HepG2 (cell line): ENCODE results near the gene CCL22. TPM values are rescaled to one million over a fixed set of nuclear protein-coding genes. Genes with fewer than 3 reads are reported as not detected.

Experiments
- ATAC-seq: fragments of 200-7000 bp; cut with Tn5 transposase; 3 replicates; pipeline ENCODE4 v1.9.1; 2020; ENCODE audit warnings: mild to moderate bottlenecking, moderate library complexity
- BruUV-seq: library from RNA; stranded (reverse); fragments of 400-500 nt; replicated peaks from 2 replicates; lab custom pipeline; 2021; lab: Mats Ljungman, UMichigan
- CTCF ChIA-PET: fragments of 300-600 bp; formaldehyde crosslinking; extraction: SDS; loops from one replicate; lab custom pipeline; 2021; ENCODE audit warnings: low total read pairs, inconsistent platforms, low intra/inter-chr PET ratio; lab: Yijun Ruan, JAX
- POLR2A ChIA-PET: fragments of 350-600 bp; sonication (Branson Sonifier 250); formaldehyde crosslinking; loops from one replicate; lab custom pipeline; 2020; ENCODE audit warnings: antibody characterized with exemption, inconsistent platforms; lab: Yijun Ruan, JAX
- DNase-seq: peaks from one replicate; pipeline ENCODE4 v3.0.0-alpha.2; 2015; ENCODE audit warnings: low spot score
- FAIRE-seq: peaks from 3 replicates; lab custom pipeline; 2011; peaks lifted over from hg19 to GRCh38; lab: Jason Lieb, UNC
- H2AFZ ChIP-seq: one replicate; pipeline ENCODE4 v1.6.1; 2011; ENCODE audit warnings: low read length, inconsistent platforms
- H3K27ac ChIP-seq: fragments of 300-600 bp; 3 replicates; pipeline ENCODE4 v1.8.0; 2011; ENCODE audit warnings: mixed run types, mild to moderate bottlenecking, mixed read lengths, low read length, inconsistent platforms; ENCODE audit not compliant: insufficient read depth; ENCODE audit errors: extremely low read length
- H3K27me3 ChIP-seq, 2 experiments: fragments of 200-600 bp in 1 of 2; 2 replicates in 1 of 2; 3 replicates in 1 of 2; pipeline versions ENCODE4 v1.6.0 to v1.8.0; 2011; ENCODE audit warnings: low read length in 2 of 2, mild to moderate bottlenecking in 2 of 2, moderate library complexity in 2 of 2, inconsistent platforms in 1 of 2; ENCODE audit not compliant: insufficient read depth in 2 of 2, control insufficient read depth in 1 of 2
- H3K36me3 ChIP-seq, 2 experiments: fragments of 200-600 bp in 1 of 2; replicated peaks in 1 of 2; 2 replicates in 1 of 2; 3 replicates in 1 of 2; pipeline versions ENCODE4 v1.5.1 to v1.8.0; 2011; ENCODE audit warnings: low read length in 2 of 2, inconsistent platforms in 1 of 2; ENCODE audit not compliant: insufficient read depth in 2 of 2, control insufficient read depth in 1 of 2
- H3K4me1 ChIP-seq: 2 replicates; pipeline ENCODE4 v1.5.1; 2012; ENCODE audit warnings: low read length, inconsistent platforms; ENCODE audit not compliant: insufficient read depth
- H3K4me2 ChIP-seq: 2 replicates; pipeline ENCODE4 v1.6.0; 2011; ENCODE audit warnings: low read depth, low read length, inconsistent platforms
- H3K4me3 ChIP-seq, 3 experiments: fragments of 200-600 bp in 1 of 3; sonication (generic), shearing (Covaris generic) in 1 of 3; replicated peaks in 1 of 3; 2 replicates each; pipeline ENCODE4 v1.5.1; 2011 to 2016; ENCODE audit warnings: low read length in 3 of 3, inconsistent platforms in 2 of 3, low read depth in 2 of 3, mild to moderate bottlenecking in 2 of 3, control low read depth in 1 of 3, mixed read lengths in 1 of 3; ENCODE audit not compliant: insufficient read depth in 1 of 3
- H3K79me2 ChIP-seq: one replicate; pipeline ENCODE4 v1.6.1; 2011; ENCODE audit warnings: low read length, inconsistent platforms; ENCODE audit not compliant: insufficient read depth
- H3K9ac ChIP-seq: 2 replicates; pipeline ENCODE4 v1.6.0; 2011; ENCODE audit warnings: mild to moderate bottlenecking, low read depth, low read length, inconsistent platforms; ENCODE audit not compliant: insufficient read depth
- H3K9me3 ChIP-seq: 2 replicates; pipeline ENCODE4 v1.5.1; 2012; ENCODE audit warnings: mild to moderate bottlenecking, low read length
- H4K20me1 ChIP-seq: 2 replicates; pipeline ENCODE4 v1.6.0; 2011; ENCODE audit warnings: inconsistent platforms, mild to moderate bottlenecking, low read length, moderate library complexity; ENCODE audit not compliant: insufficient read depth
- ARID2 ChIP-seq: sonication (generic); formaldehyde crosslinking; IDR thresholded peaks from 2 replicates; pipeline ENCODE4 v1.8.1; 2022; ENCODE audit warnings: mild to moderate bottlenecking, missing genetic modification reagents, borderline replicate concordance
- CBFB ChIP-seq: sonication (generic); formaldehyde crosslinking; IDR thresholded peaks from 2 replicates; pipeline ENCODE4 v1.4.0; 2020; ENCODE audit warnings: missing genetic modification reagents
- DZIP1 ChIP-seq: sonication (generic); formaldehyde crosslinking; IDR thresholded peaks from 2 replicates; pipeline ENCODE4 v1.5.0; 2020; ENCODE audit warnings: mild to moderate bottlenecking, missing genetic modification reagents
- ELF3 ChIP-seq: IDR thresholded peaks from 2 replicates; pipeline ENCODE4 v1.6.1; 2016; ENCODE audit warnings: missing genetic modification reagents, missing compliant biosample characterization
- EZH2 ChIP-seq: conservative IDR thresholded peaks from 2 replicates; pipeline ENCODE4 v1.6.1; 2012; ENCODE audit warnings: mild to moderate bottlenecking, low read depth, low read length, moderate library complexity
- GLI4 ChIP-seq: sonication (generic); formaldehyde crosslinking; IDR thresholded peaks from 2 replicates; pipeline ENCODE4 v1.5.1; 2020; ENCODE audit warnings: missing genetic modification reagents, mild to moderate bottlenecking, moderate library complexity, borderline replicate concordance
- KDM3A ChIP-seq: IDR thresholded peaks from 2 replicates; pipeline ENCODE4 v1.6.1; 2018; ENCODE audit warnings: low read depth, missing compliant biosample characterization
- RARG ChIP-seq: sonication (generic); formaldehyde crosslinking; IDR thresholded peaks from 2 replicates; pipeline ENCODE4 v1.4.0; 2020; ENCODE audit warnings: low read depth, mild to moderate bottlenecking, missing genetic modification reagents
- SAP130 ChIP-seq: IDR thresholded peaks from 2 replicates; pipeline ENCODE4 v1.6.1; 2016; ENCODE audit warnings: low read depth
- STAT5B ChIP-seq: sonication (generic); formaldehyde crosslinking; IDR thresholded peaks from 2 replicates; pipeline ENCODE4 v1.4.0; 2020; ENCODE audit warnings: missing genetic modification reagents
- THAP11 ChIP-seq: IDR thresholded peaks from 2 replicates; pipeline ENCODE4 v1.6.1; 2016; ENCODE audit warnings: missing biosample characterization, missing genetic modification reagents
- ZNF33A ChIP-seq: sonication (generic); formaldehyde crosslinking; IDR thresholded peaks from 2 replicates; pipeline ENCODE4 v1.5.1; 2020; ENCODE audit warnings: missing genetic modification reagents, mild to moderate bottlenecking, moderate library complexity, borderline replicate concordance
- ZNF362 ChIP-seq: sonication (generic); formaldehyde crosslinking; IDR thresholded peaks from 2 replicates; pipeline ENCODE4 v1.4.0; 2020; ENCODE audit warnings: missing genetic modification reagents, mild to moderate bottlenecking, borderline replicate concordance
- ZNF503 ChIP-seq: sonication (generic); formaldehyde crosslinking; IDR thresholded peaks from 2 replicates; pipeline ENCODE4 v1.4.0; 2020; ENCODE audit warnings: missing genetic modification reagents
- ZNF580 ChIP-seq: IDR thresholded peaks from 2 replicates; pipeline ENCODE4 v1.6.1; 2016; ENCODE audit warnings: low read depth, borderline replicate concordance
- WGBS: methylation state at CpG from one replicate; pipeline ENCODE4 v1.1.6; 2017; ENCODE audit warnings: low lambda C conversion rate; 5-methylcytosine and 5-hydroxymethylcytosine counted together
- in situ Hi-C: cut with HindIII; loops from 2 replicates; pipeline ENCODE4 v1.10.0; 2017; ENCODE audit warnings: low pct_unique_long_range_greater_than_20kb; ENCODE audit not compliant: extremely low pct_ligation_motif_present
- intact Hi-C: fragments of 100-400 bp; cut with micrococcal nuclease; formaldehyde crosslinking; loops from one replicate; pipeline ENCODE4 v1.10.0; 2022; ENCODE audit not compliant: unreplicated experiment
- polyA plus RNA-seq, 8 experiments: library from polyadenylated mRNA; depleted of rRNA in 3 of 8; stranded (reverse) in 7 of 8; unstranded in 1 of 8; fragments of >200 nt; fragmentation: Illumina TruSeq in 4 of 8; extraction: Trizol in 4 of 8; gene quantifications; 2 replicates each; pipeline versions ENCODE4 v1.2.1 to v1.2.3, GENCODE V29; 2011 to 2016; ENCODE audit warnings: low read depth in 4 of 8, missing spikeins in 1 of 8, mixed read lengths in 1 of 8; ENCODE audit not compliant: insufficient read depth in 1 of 8
- total RNA-seq, 5 experiments: library from RNA; depleted of rRNA; stranded (reverse); fragments of >200 nt; fragmentation: Illumina TruSeq; extraction: Trizol; gene quantifications; 2 replicates each; pipeline ENCODE4 v1.2.3, GENCODE V29; 2016; ENCODE audit warnings: low read depth in 1 of 5
- TF ChIP-seq, protein P1 (sequence below): sonication (generic); formaldehyde crosslinking; IDR thresholded peaks from 2 replicates; pipeline ENCODE4 v1.4.0; 2020; ENCODE audit warnings: mild to moderate bottlenecking, missing genetic modification reagents, borderline replicate concordance

Gene CCL22
- total and polyA plus RNA-seq, 2 of the 13 experiments (the other 11 are each of a cell fraction or from before 2014, with no cell fraction given) = not detected

- TF ChIP-seq CBFB (CRISPR knock-in tag) (no peak), ZNF580 (CRISPR knock-in tag) (no peak)
Measured at GRCh38 chr16:57405097-57405496, 46.5 kb downstream of the CCL22 start (continued).

- no peak overlapping the region for H3K4me2 ChIP-seq
- no peaks in the 10 kb centered on the region for H4K20me1 ChIP-seq
- no peaks in the 10 kb centered on the region for H3K36me3 ChIP-seq
- peaks cover 25% of the 10 kb centered on the region; the same call in 1 of the 2 replicates for H3K4me1 ChIP-seq
- no TSS peak for BruUV-seq
- H3K9me3 ChIP-seq = no peaks in the 10 kb centered on the region
- in situ Hi-C loops = no loop called here
- WGBS = 1% methylated on average over 2 of the region's 2 CpGs
- H3K27me3 ChIP-seq = peaks cover 5 to 28% of the 10 kb centered on the region in 2 experiments; a peak in 4 of 5 replicates
- POLR2A ChIA-PET = no interaction called here
- H2AFZ ChIP-seq = no peak overlapping the region
- no peak overlapping the region for H3K4me3 ChIP-seq
- FAIRE-seq = no peak
- intact Hi-C loops = no loop called here
- CTCF ChIA-PET = no interaction called here
- H3K79me2 ChIP-seq = no peaks in the 10 kb centered on the region
- no peak for ATAC-seq
- no peak overlapping the region for H3K27ac ChIP-seq
- no peak overlapping the region for H3K9ac ChIP-seq
- no peak for DNase-seq
- TF ChIP-seq ZNF33A (CRISPR knock-in tag) (no peak), EZH2 (no peak), DZIP1 (no peak), ARID2 (CRISPR knock-in tag) (no peak), STAT5B (CRISPR knock-in tag) (no peak), ELF3 (no peak), ZNF503 (CRISPR knock-in tag) (no peak), KDM3A (CRISPR knock-in tag) (no peak), ZNF362 (CRISPR knock-in tag) (no peak), GLI4 (CRISPR knock-in tag) (no peak), SAP130 (CRISPR knock-in tag) (no peak), THAP11 (CRISPR knock-in tag) (no peak), RARG (CRISPR knock-in tag) (no peak)
- TF ChIP-seq, protein P1, sequence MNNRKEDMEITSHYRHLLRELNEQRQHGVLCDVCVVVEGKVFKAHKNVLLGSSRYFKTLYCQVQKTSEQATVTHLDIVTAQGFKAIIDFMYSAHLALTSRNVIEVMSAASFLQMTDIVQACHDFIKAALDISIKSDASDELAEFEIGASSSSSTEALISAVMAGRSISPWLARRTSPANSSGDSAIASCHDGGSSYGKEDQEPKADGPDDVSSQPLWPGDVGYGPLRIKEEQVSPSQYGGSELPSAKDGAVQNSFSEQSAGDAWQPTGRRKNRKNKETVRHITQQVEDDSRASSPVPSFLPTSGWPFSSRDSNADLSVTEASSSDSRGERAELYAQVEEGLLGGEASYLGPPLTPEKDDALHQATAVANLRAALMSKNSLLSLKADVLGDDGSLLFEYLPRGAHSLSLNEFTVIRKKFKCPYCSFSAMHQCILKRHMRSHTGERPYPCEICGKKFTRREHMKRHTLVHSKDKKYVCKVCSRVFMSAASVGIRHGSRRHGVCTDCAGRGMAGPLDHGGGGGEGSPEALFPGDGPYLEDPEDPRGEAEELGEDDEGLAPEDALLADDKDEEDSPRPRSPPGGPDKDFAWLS (CRISPR knock-in tag) = no peak
Measured at GRCh38 chr16:57406881-57407280, 48.3 kb downstream of the CCL22 start.
